RWPE2 (cell line): ENCODE data around the gene ZNF197.

ENCODE experiments used
- ATAC-seq: fragments of 200-7000 bp; cut with Tn5 transposase; 3 replicates; pipeline ENCODE4 v1.9.1; 2021; ENCODE audit warnings: low read depth
- DNase-seq: peaks from one replicate; pipeline ENCODE4 v3.0.0-alpha.2; 2020; ENCODE audit warnings: low spot score
- H3K27ac ChIP-seq: fragments of 450-650 bp; 2 replicates; pipeline ENCODE4 v1.5.1; 2017; ENCODE audit warnings: mild to moderate bottlenecking; ENCODE audit not compliant: poor library complexity, severe bottlenecking
- H3K27me3 ChIP-seq: fragments of 250-450 bp; sonication (Bioruptor Pico); 2 replicates; pipeline ENCODE4 v1.5.1; 2021; ENCODE audit warnings: mild to moderate bottlenecking, moderate library complexity; ENCODE audit not compliant: insufficient read depth, poor library complexity, severe bottlenecking
- H3K36me3 ChIP-seq: fragments of 250-450 bp; sonication (Bioruptor Pico); 2 replicates; pipeline ENCODE4 v1.5.1; 2020; ENCODE audit warnings: low read depth, mild to moderate bottlenecking, moderate library complexity
- H3K4me1 ChIP-seq: fragments of 250-450 bp; sonication (Bioruptor Pico); 2 replicates; pipeline ENCODE4 v1.5.1; 2021; ENCODE audit warnings: mild to moderate bottlenecking, moderate library complexity; ENCODE audit not compliant: insufficient read depth, poor library complexity, severe bottlenecking
- H3K4me3 ChIP-seq: fragments of 250-450 bp; sonication (Bioruptor Pico); 2 replicates; pipeline ENCODE4 v1.5.1; 2021; ENCODE audit warnings: mild to moderate bottlenecking, moderate library complexity; ENCODE audit not compliant: severe bottlenecking
- H3K9me3 ChIP-seq: fragments of 250-450 bp; sonication (Bioruptor Pico); 2 replicates; pipeline ENCODE4 v1.5.1; 2021; ENCODE audit warnings: mild to moderate bottlenecking, moderate library complexity; ENCODE audit not compliant: severe bottlenecking
- TF ChIP-seq, protein P1 (sequence below): fragments of 450-650 bp; IDR thresholded peaks from one replicate; pipeline ENCODE4 v1.5.1; 2017; ENCODE audit warnings: mild to moderate bottlenecking, moderate library complexity; ENCODE audit not compliant: poor library complexity, severe bottlenecking

The ZNF197 gene

DNA sequence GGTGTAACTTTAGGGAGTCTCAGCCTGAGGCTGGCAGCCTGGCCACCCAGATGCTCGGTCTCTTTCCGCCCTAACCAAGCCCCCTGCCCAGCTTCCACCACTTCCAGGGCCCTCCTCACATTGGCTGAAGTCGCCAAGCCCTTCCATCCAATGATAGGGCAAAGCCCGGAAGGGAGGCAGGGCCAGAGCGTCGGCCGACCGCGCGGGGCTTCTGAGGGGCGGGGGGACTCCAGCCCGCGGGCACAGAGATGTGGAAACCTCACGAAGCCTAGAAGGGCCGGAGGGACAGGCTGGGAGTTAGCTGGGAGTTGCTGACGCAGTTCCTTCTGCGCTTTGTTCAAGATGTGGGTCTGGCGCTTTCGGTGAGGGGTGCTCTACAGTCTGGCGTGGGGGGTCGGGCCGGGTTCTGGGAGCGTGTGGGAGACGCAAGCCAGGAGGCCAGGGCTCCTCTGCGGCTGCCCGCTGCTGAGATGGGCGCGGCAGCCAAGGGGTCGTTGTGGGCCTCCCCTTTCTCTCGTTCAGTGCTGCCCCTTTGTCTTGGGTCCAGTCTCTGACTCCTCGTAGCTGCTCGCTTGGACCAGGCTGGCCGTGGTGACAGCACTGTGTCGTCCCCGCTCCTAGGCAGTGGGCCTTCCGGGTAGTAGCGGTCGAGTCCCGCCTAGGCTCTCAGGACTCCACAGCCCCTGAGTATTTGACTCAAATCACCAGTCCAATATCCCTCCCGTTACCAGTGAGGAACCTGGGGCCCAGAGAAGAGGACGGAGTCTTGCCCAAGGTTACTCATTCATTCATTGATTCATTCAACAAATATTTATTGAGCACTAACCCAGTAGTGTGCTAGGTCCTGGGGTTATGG is 40.0 kb upstream of the ZNF197 start, which contains the start of gene ZNF660:
Gene ZNF660 (plus strand): TSS at position 319 of the 856 bp plus-strand sequence. CDS start 9,230 bp downstream, outside the sequence.
- no peak within 1 kb of the TSS for H3K27ac ChIP-seq
- H3K4me3 ChIP-seq: peak within 1 kb of the TSS; percentile 19

DNA sequence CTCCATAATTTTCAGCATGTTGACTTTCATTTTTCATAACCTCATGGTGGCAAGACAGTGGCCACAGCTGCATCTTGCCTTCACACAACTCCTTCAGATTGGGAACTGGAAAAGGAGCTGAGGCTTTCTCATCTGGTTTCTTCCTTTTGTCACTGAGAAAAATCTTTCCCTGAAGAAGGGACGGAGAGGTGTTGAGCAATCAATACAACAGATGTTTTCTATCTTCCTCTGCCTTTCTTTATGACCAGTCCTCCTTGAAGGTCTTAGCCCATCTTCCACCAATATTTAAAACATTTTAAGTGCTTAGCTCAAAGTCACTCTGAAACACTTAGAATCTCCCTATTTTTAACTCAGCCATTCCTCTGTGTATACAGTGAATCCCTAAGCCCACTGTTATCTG is 28.2 kb upstream of the ZNF197 start:
- Histone ChIP-seq H3K9me3 (peaks cover 4% of the 10 kb centered on the region), H3K4me3 (no peak overlapping the region), H3K36me3 (no peaks in the 10 kb centered on the region), H3K27ac (no peak overlapping the region), H3K4me1 (no peaks in the 10 kb centered on the region), H3K27me3 (no peaks in the 10 kb centered on the region)
- ATAC-seq (no peak), DNase-seq (no peak)
- TF ChIP-seq, protein P1, sequence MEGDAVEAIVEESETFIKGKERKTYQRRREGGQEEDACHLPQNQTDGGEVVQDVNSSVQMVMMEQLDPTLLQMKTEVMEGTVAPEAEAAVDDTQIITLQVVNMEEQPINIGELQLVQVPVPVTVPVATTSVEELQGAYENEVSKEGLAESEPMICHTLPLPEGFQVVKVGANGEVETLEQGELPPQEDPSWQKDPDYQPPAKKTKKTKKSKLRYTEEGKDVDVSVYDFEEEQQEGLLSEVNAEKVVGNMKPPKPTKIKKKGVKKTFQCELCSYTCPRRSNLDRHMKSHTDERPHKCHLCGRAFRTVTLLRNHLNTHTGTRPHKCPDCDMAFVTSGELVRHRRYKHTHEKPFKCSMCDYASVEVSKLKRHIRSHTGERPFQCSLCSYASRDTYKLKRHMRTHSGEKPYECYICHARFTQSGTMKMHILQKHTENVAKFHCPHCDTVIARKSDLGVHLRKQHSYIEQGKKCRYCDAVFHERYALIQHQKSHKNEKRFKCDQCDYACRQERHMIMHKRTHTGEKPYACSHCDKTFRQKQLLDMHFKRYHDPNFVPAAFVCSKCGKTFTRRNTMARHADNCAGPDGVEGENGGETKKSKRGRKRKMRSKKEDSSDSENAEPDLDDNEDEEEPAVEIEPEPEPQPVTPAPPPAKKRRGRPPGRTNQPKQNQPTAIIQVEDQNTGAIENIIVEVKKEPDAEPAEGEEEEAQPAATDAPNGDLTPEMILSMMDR: no peak

More for the DNA sequence above, 40.0 kb upstream of the ZNF197 start, which contains the start of gene ZNF660:
- ATAC-seq (peak; percentile 64), DNase-seq (no peak)
- H3K9me3 ChIP-seq: no peaks in the 10 kb centered on the region
- TF ChIP-seq, protein P1: no peak
- no peaks in the 10 kb centered on the region for H3K4me1 ChIP-seq
- H3K27me3 ChIP-seq: no peaks in the 10 kb centered on the region
- H3K36me3 ChIP-seq: no peaks in the 10 kb centered on the region

DNA sequence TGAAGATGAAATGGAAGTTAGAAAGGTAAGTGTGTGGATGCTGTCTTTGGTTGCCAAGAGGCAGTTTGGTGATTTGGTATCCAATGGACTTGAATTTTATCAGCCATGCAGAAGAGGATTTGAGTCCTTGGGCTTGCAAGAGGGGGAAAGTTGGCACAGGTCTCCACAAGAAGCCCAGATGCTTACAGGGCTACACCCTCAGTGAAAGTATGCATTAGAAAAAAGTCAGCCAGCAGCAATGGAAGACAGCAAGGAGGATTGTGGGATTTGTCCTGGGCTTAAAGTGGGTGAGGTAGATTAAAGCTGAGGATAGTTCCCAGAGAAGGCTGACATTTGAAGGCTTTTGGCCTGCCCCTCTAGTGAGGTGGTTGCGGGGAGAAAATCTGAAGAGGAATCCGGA is 23.1 kb upstream of the ZNF197 start:
- Histone ChIP-seq H3K27ac (no peak overlapping the region), H3K9me3 (peaks cover 2% of the 10 kb centered on the region), H3K4me3 (no peak overlapping the region), H3K27me3 (no peaks in the 10 kb centered on the region), H3K36me3 (no peaks in the 10 kb centered on the region), H3K4me1 (no peaks in the 10 kb centered on the region)
- DNase-seq: no peak
- TF ChIP-seq, protein P1: no peak
- no peak for ATAC-seq

DNA sequence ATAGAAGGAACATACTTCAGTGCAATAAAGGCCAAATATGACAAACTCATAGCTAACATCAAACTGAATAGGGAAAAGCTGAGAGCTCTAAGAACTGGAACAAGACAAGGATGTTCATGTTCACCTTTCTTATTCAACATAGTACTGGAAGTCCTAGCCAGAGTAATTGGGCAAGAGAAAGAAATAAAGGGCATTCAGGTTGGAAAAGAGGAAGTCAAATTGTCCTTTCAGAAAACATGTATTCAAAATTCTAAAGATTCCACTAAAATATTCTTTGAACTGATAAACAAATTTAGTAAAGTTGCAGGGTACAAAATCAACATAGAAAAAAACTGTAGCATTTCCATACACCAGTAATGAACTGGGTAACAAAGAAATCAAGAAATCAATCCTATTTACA is 12.2 kb upstream of the ZNF197 start:
- TF ChIP-seq, protein P1: no peak

DNA sequence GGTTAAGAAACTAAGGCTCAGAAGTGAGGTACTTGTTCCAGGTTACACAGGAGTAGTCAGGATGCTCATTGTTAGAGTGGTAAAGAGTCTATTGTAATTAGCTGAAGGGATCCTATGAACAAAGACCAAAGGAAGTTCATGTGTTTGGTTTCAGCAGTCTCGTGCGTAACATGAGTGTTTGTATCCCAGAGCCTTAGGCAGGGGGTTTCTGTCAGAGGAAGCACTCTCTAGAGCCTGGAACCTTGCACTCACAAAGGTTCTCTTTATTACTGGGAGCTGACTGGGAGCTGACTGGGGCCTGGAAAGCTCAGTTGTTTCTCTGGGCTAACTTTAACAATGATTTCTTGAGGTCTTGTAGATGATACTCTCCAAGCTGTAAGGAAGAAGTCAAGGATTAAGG is 3.9 kb downstream of the ZNF197 start:
- Histone ChIP-seq H3K4me3 (no peak overlapping the region), H3K36me3 (peaks cover 56% of the 10 kb centered on the region), H3K27ac (no peak overlapping the region), H3K27me3 (no peaks in the 10 kb centered on the region), H3K4me1 (peaks cover 6% of the 10 kb centered on the region), H3K9me3 (no peaks in the 10 kb centered on the region)
- no peak for ATAC-seq
- no peak for DNase-seq
- TF ChIP-seq, protein P1: no peak

More for the DNA sequence above, 12.2 kb upstream of the ZNF197 start:
- Histone ChIP-seq H3K36me3 (no peaks in the 10 kb centered on the region), H3K9me3 (no peaks in the 10 kb centered on the region), H3K27ac (no peak overlapping the region), H3K4me3 (no peak overlapping the region), H3K4me1 (no peaks in the 10 kb centered on the region), H3K27me3 (no peaks in the 10 kb centered on the region)
- DNase-seq (no peak), ATAC-seq (no peak)
